HepG2 (cell line): ENCODE data around the gene SNCAIP. TPM values are rescaled to one million over a fixed set of nuclear protein-coding genes. Genes with fewer than 3 reads are reported as not detected.

Experiments used
- ATAC-seq: fragments of 200-7000 bp; cut with Tn5 transposase; 3 replicates; pipeline ENCODE4 v1.9.1; 2020; ENCODE audit warnings: mild to moderate bottlenecking, moderate library complexity
- BruUV-seq: library from RNA; stranded (reverse); fragments of 400-500 nt; replicated peaks from 2 replicates; lab custom pipeline; 2021; lab: Mats Ljungman, UMichigan
- CTCF ChIA-PET: fragments of 300-600 bp; formaldehyde crosslinking; extraction: SDS; loops from one replicate; lab custom pipeline; 2021; ENCODE audit warnings: low total read pairs, inconsistent platforms, low intra/inter-chr PET ratio; lab: Yijun Ruan, JAX
- POLR2A ChIA-PET: fragments of 350-600 bp; sonication (Branson Sonifier 250); formaldehyde crosslinking; loops from one replicate; lab custom pipeline; 2020; ENCODE audit warnings: antibody characterized with exemption, inconsistent platforms; lab: Yijun Ruan, JAX
- DNase-seq: peaks from one replicate; pipeline ENCODE4 v3.0.0-alpha.2; 2015; ENCODE audit warnings: low spot score
- FAIRE-seq: peaks from 3 replicates; lab custom pipeline; 2011; peaks lifted over from hg19 to GRCh38; lab: Jason Lieb, UNC
- H2AFZ ChIP-seq: one replicate; pipeline ENCODE4 v1.6.1; 2011; ENCODE audit warnings: low read length, inconsistent platforms
- H3K27ac ChIP-seq: fragments of 300-600 bp; 3 replicates; pipeline ENCODE4 v1.8.0; 2011; ENCODE audit warnings: mixed run types, mild to moderate bottlenecking, mixed read lengths, low read length, inconsistent platforms; ENCODE audit not compliant: insufficient read depth; ENCODE audit errors: extremely low read length
- H3K27me3 ChIP-seq, 2 experiments: fragments of 200-600 bp in 1 of 2; 2 replicates in 1 of 2; 3 replicates in 1 of 2; pipeline versions ENCODE4 v1.6.0 to v1.8.0; 2011; ENCODE audit warnings: low read length in 2 of 2, mild to moderate bottlenecking in 2 of 2, moderate library complexity in 2 of 2, inconsistent platforms in 1 of 2; ENCODE audit not compliant: insufficient read depth in 2 of 2, control insufficient read depth in 1 of 2
- H3K36me3 ChIP-seq, 2 experiments: fragments of 200-600 bp in 1 of 2; replicated peaks in 1 of 2; 2 replicates in 1 of 2; 3 replicates in 1 of 2; pipeline versions ENCODE4 v1.5.1 to v1.8.0; 2011; ENCODE audit warnings: low read length in 2 of 2, inconsistent platforms in 1 of 2; ENCODE audit not compliant: insufficient read depth in 2 of 2, control insufficient read depth in 1 of 2
- H3K4me1 ChIP-seq: 2 replicates; pipeline ENCODE4 v1.5.1; 2012; ENCODE audit warnings: low read length, inconsistent platforms; ENCODE audit not compliant: insufficient read depth
- H3K4me2 ChIP-seq: 2 replicates; pipeline ENCODE4 v1.6.0; 2011; ENCODE audit warnings: low read depth, low read length, inconsistent platforms
- H3K4me3 ChIP-seq, 3 experiments: fragments of 200-600 bp in 1 of 3; sonication (generic), shearing (Covaris generic) in 1 of 3; replicated peaks in 1 of 3; 2 replicates each; pipeline ENCODE4 v1.5.1; 2011 to 2016; ENCODE audit warnings: low read length in 3 of 3, inconsistent platforms in 2 of 3, low read depth in 2 of 3, mild to moderate bottlenecking in 2 of 3, control low read depth in 1 of 3, mixed read lengths in 1 of 3; ENCODE audit not compliant: insufficient read depth in 1 of 3
- H3K79me2 ChIP-seq: one replicate; pipeline ENCODE4 v1.6.1; 2011; ENCODE audit warnings: low read length, inconsistent platforms; ENCODE audit not compliant: insufficient read depth
- H3K9ac ChIP-seq: 2 replicates; pipeline ENCODE4 v1.6.0; 2011; ENCODE audit warnings: mild to moderate bottlenecking, low read depth, low read length, inconsistent platforms; ENCODE audit not compliant: insufficient read depth
- H3K9me3 ChIP-seq: 2 replicates; pipeline ENCODE4 v1.5.1; 2012; ENCODE audit warnings: mild to moderate bottlenecking, low read length
- H4K20me1 ChIP-seq: 2 replicates; pipeline ENCODE4 v1.6.0; 2011; ENCODE audit warnings: inconsistent platforms, mild to moderate bottlenecking, low read length, moderate library complexity; ENCODE audit not compliant: insufficient read depth
- ATF3 ChIP-seq: sonication (generic); formaldehyde crosslinking; IDR thresholded peaks from 2 replicates; pipeline ENCODE4 v1.4.0; 2020; ENCODE audit warnings: missing genetic modification reagents
- CTCF ChIP-seq: sonication (generic); formaldehyde crosslinking; IDR thresholded peaks from 2 replicates; pipeline ENCODE4 v1.5.0; 2020; ENCODE audit warnings: mild to moderate bottlenecking, missing genetic modification reagents, moderate library complexity
- HNF1A ChIP-seq, 2 experiments: sonication (generic) in 1 of 2; formaldehyde crosslinking in 1 of 2; IDR thresholded peaks; 2 replicates each; pipeline versions ENCODE4 v1.4.0 to v1.6.1; 2016 to 2020; ENCODE audit warnings: borderline replicate concordance in 1 of 2, low read depth in 1 of 2, mild to moderate bottlenecking in 1 of 2, missing genetic modification reagents in 1 of 2
- JARID2 ChIP-seq: sonication (generic); formaldehyde crosslinking; IDR thresholded peaks from 2 replicates; pipeline ENCODE4 v1.8.1; 2023; ENCODE audit warnings: missing genetic modification reagents, inconsistent platforms; ENCODE audit not compliant: insufficient replicate concordance
- STAG1 ChIP-seq: sonication (generic); formaldehyde crosslinking; IDR thresholded peaks from 2 replicates; pipeline ENCODE4 v1.4.0; 2020; ENCODE audit warnings: missing genetic modification reagents
- WGBS: methylation state at CpG from one replicate; pipeline ENCODE4 v1.1.6; 2017; ENCODE audit warnings: low lambda C conversion rate; 5-methylcytosine and 5-hydroxymethylcytosine counted together
- in situ Hi-C: cut with HindIII; loops from 2 replicates; pipeline ENCODE4 v1.10.0; 2017; ENCODE audit warnings: low pct_unique_long_range_greater_than_20kb; ENCODE audit not compliant: extremely low pct_ligation_motif_present
- intact Hi-C: fragments of 100-400 bp; cut with micrococcal nuclease; formaldehyde crosslinking; loops from one replicate; pipeline ENCODE4 v1.10.0; 2022; ENCODE audit not compliant: unreplicated experiment
- polyA plus RNA-seq, 8 experiments: library from polyadenylated mRNA; depleted of rRNA in 3 of 8; stranded (reverse) in 7 of 8; unstranded in 1 of 8; fragments of >200 nt; fragmentation: Illumina TruSeq in 4 of 8; extraction: Trizol in 4 of 8; gene quantifications; 2 replicates each; pipeline versions ENCODE4 v1.2.1 to v1.2.3, GENCODE V29; 2011 to 2016; ENCODE audit warnings: low read depth in 4 of 8, missing spikeins in 1 of 8, mixed read lengths in 1 of 8; ENCODE audit not compliant: insufficient read depth in 1 of 8
- total RNA-seq, 5 experiments: library from RNA; depleted of rRNA; stranded (reverse); fragments of >200 nt; fragmentation: Illumina TruSeq; extraction: Trizol; gene quantifications; 2 replicates each; pipeline ENCODE4 v1.2.3, GENCODE V29; 2016; ENCODE audit warnings: low read depth in 1 of 5

Gene SNCAIP
- total and polyA plus RNA-seq, 2 of the 13 experiments (the other 11 are each of a cell fraction or from before 2014, with no cell fraction given): not detected

- TF ChIP-seq HNF1A (IDR thresholded peaks at IDR 0.05; ENCODE audit: low read depth) (no peak), HNF1A (CRISPR knock-in tag; IDR thresholded peaks at IDR 0.05; ENCODE audit: borderline replicate concordance) (no peak), JARID2 (CRISPR knock-in tag) (no peak)
Measured at GRCh38 chr5:122490718-122491117, 178.7 kb downstream of the SNCAIP start (continued).

GRCh38 chr5:122492675-122493074, 180.6 kb downstream of the SNCAIP start:
- in situ Hi-C loops: no loop called here
- H3K4me2 ChIP-seq: no peak overlapping the region
- ATAC-seq: peak; percentile 60

More at GRCh38 chr5:122492675-122493074, 180.6 kb downstream of the SNCAIP start:
- no peak overlapping the region for H3K4me3 ChIP-seq
- DNase-seq: no peak
- H3K27me3 ChIP-seq: no peaks in the 10 kb centered on the region
- H4K20me1 ChIP-seq: no peaks in the 10 kb centered on the region
- intact Hi-C loops: loop anchor here (5.0 kb wide), 1 partner anchor 295 kb away; no protein-coding TSS in a partner anchor
- no peaks in the 10 kb centered on the region for H3K9me3 ChIP-seq
- H3K4me1 ChIP-seq: no peaks in the 10 kb centered on the region
- no peaks in the 10 kb centered on the region for H3K79me2 ChIP-seq
- no peak overlapping the region for H3K9ac ChIP-seq
- 2% methylated on average over 3 of the region's 3 CpGs for WGBS
- CTCF ChIA-PET: no interaction called here
- H3K36me3 ChIP-seq: no peaks in the 10 kb centered on the region
- FAIRE-seq: no peak
- TF ChIP-seq ATF3 (no peak), STAG1 (CRISPR knock-in tag) (peak; percentile 27; the same call in 1 of the 2 replicates), CTCF (CRISPR knock-in tag) (0 out of 2 replicates have a peak, but pooled peaks have one; percentile 21)
- POLR2A ChIA-PET: no interaction called here
- no peak overlapping the region for H3K27ac ChIP-seq
- BruUV-seq: no TSS peak
- no peak overlapping the region for H2AFZ ChIP-seq
